ENCODE data around the gene SUN1. TPM values are rescaled to one million over a fixed set of nuclear protein-coding genes. Genes with fewer than 3 reads are reported as not detected.

SUN1 gene
- total and polyA plus RNA-seq, 9 of the 15 experiments (the other 6 are each of a cell fraction or from before 2014, with no cell fraction given): 36.8 to 132 (median 62.3) TPM

DNA sequence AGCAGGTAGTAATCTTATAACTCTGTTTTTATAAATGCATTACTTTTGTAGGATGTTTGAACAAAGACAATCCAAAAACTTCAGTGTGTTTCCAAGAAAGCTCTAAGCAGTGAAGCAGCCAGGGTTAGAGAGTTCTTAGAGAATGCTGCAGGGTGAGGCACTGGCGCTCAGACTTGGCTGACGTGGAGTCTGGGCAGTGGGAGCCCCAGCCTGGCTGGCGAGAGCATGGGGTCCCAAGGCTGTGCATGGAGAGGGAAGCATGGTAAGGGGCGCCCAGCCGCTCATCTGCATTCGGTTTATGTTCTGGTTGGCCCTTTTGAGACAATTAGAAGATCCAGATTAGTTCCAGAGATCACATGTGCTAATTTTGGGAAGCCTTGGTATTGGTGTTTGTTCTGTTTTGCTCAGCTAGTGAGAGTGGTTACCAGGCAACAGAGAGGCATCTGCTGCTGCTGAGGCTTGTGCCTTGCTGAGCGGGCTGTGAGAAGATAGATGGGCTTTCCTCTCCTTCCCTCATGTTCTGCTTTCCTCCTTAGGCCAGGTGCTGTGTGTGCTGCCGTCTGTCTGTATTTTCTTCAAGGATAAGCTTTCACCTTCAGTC, 10.3 kb downstream of the SUN1 start:
- Histone ChIP-seq H3K27ac (ENCODE audit: extremely low read depth, low read depth, low read length) (no peak overlapping the region), H2AFZ (ENCODE audit: low read depth, low read length) (no peak overlapping the region), H3K9me3 (replicated peaks; ENCODE audit: control insufficient read depth, insufficient read depth, low read depth, low read length) (peaks cover 3% of the 10 kb centered on the region; the same call in 1 of the 2 replicates), H3K4me2 (ENCODE audit: insufficient read depth, low read length) (no peak overlapping the region), H4K20me1 (replicated peaks; ENCODE audit: control insufficient read depth, insufficient read depth, low read length) (0 out of 2 replicates have a peak, but pooled peaks cover 1% of the 10 kb centered on the region), H3K9me1 (ENCODE audit: control insufficient read depth, insufficient read depth, low read length) (no peaks in the 10 kb centered on the region), H3K27me3 (ENCODE audit: control insufficient read depth in 2 of 2, insufficient read depth in 2 of 2, low read length in 2 of 2) (no peaks in the 10 kb centered on the region), H3K9ac (ENCODE audit: insufficient read depth in 1 of 2, low read depth in 2 of 2, low read length in 2 of 2) (no peak overlapping the region), H3K36me3 (ENCODE audit: control insufficient read depth, insufficient read depth, low read length) (peaks cover 66% of the 10 kb centered on the region; the same call in 2 of the 3 replicates), H3K4me1 (replicated peaks in 1 of 2; ENCODE audit: control insufficient read depth in 2 of 2, insufficient read depth in 2 of 2, low read length in 2 of 2) (peaks cover 0 to 6% of the 10 kb centered on the region in 2 experiments; a peak in 1 of 5 replicates), H3K79me2 (ENCODE audit: control insufficient read depth, insufficient read depth, low read length) (peaks cover 14% of the 10 kb centered on the region; the same call in 2 of the 3 replicates), H3K4me3 (no peak overlapping the region)
- BruUV-seq (replicated peaks): no TSS peak
- ChIA-PET CTCF (ENCODE audit: low intra/inter-chr PET ratio) (no interaction called here), POLR2A (interaction anchor here (0.7 kb wide), 1 partner anchor 608 kb away, joined by 3 read pairs; no protein-coding TSS in a partner anchor)
- TF ChIP-seq POLR2H (tag; IDR thresholded peaks at IDR 0.05; ENCODE audit: low read depth) (no peak), PRPF4 (IDR thresholded peaks at IDR 0.05; ENCODE audit: insufficient read depth, low read depth, low read length, poor library complexity, severe bottlenecking) (no peak), MCM2 (IDR thresholded peaks at IDR 0.05; ENCODE audit: low read depth) (no peak), SOX6 (IDR thresholded peaks at IDR 0.05) (no peak)
- TF ChIP-seq, protein P1, sequence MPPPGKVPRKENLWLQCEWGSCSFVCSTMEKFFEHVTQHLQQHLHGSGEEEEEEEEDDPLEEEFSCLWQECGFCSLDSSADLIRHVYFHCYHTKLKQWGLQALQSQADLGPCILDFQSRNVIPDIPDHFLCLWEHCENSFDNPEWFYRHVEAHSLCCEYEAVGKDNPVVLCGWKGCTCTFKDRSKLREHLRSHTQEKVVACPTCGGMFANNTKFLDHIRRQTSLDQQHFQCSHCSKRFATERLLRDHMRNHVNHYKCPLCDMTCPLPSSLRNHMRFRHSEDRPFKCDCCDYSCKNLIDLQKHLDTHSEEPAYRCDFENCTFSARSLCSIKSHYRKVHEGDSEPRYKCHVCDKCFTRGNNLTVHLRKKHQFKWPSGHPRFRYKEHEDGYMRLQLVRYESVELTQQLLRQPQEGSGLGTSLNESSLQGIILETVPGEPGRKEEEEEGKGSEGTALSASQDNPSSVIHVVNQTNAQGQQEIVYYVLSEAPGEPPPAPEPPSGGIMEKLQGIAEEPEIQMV (tag; conservative IDR thresholded peaks at IDR 0.05; ENCODE audit: low read depth): no peak
- in situ Hi-C loops (cut with MboI): no loop called here
- FAIRE-seq (no peak), ATAC-seq (no peak), DNase-seq (ENCODE audit: extremely low read depth in 1 of 4, low spot score in 3 of 4) (no peak)
- intact Hi-C loops (cut with micrococcal nuclease): no loop called here
- WGBS (ENCODE audit: insufficient coverage, low coverage, missing lambda C conversion rate): 93% methylated on average over 7 of the region's 8 CpGs
